ENCODE data around the gene C2. TPM values are rescaled to one million over a fixed set of nuclear protein-coding genes. Genes with fewer than 3 reads are reported as not detected.

The C2 gene
- total RNA-seq, 1 donor from 2014 or later, result 282 TPM

DNA sequence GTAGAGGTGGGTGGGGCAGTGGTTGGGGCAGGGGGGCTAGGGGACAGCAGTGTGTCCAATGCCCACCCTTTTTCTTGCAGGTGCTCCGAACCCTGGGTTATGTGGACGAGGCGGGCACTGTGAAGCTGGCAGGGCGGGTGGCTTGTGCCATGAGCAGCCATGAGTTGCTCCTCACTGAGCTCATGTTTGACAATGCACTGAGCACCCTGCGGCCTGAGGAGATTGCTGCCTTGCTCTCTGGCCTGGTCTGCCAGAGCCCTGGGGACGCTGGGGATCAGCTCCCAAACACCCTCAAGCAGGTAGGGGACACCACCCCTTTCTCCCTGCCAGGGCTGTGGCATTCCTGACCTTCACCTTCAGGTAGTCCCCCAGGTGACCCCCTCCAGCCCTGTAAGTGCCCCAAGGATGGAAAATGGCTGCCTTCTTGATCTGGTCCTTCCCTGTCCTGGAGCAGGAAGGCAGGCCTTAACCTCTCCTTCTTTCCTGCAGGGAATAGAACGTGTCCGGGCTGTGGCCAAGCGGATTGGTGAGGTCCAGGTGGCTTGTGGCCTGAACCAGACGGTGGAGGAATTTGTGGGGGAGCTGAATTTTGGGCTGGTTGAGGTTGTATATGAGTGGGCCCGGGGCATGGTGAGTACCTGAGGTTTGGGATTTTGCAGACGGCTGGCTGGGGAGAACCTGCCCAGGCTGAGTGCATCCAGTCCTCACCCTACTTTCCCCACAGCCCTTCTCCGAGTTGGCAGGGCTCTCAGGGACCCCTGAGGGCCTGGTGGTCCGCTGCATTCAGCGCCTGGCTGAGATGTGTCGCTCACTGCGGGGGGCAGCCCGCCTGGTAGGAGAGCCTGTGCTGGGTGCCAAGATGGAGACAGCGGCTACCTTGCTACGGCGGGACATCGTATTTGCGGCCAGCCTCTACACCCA, 41.5 kb downstream of the C2 start:
- Histone ChIP-seq H3K36me3 (peaks cover 58% of the 10 kb centered on the region), H3K4me3 (no peak overlapping the region), H3K4me1 (peaks cover 20% of the 10 kb centered on the region), H3K27ac (no peak overlapping the region), H3K9me3 (no peaks in the 10 kb centered on the region), H3K27me3 (no peaks in the 10 kb centered on the region)
- TF ChIP-seq, protein P1, sequence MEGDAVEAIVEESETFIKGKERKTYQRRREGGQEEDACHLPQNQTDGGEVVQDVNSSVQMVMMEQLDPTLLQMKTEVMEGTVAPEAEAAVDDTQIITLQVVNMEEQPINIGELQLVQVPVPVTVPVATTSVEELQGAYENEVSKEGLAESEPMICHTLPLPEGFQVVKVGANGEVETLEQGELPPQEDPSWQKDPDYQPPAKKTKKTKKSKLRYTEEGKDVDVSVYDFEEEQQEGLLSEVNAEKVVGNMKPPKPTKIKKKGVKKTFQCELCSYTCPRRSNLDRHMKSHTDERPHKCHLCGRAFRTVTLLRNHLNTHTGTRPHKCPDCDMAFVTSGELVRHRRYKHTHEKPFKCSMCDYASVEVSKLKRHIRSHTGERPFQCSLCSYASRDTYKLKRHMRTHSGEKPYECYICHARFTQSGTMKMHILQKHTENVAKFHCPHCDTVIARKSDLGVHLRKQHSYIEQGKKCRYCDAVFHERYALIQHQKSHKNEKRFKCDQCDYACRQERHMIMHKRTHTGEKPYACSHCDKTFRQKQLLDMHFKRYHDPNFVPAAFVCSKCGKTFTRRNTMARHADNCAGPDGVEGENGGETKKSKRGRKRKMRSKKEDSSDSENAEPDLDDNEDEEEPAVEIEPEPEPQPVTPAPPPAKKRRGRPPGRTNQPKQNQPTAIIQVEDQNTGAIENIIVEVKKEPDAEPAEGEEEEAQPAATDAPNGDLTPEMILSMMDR (IDR thresholded peaks at IDR 0.05), result no peak
- intact Hi-C loops (cut with DNase I), result no loop called here
- ATAC-seq (no peak), DNase-seq (no peak)

DNA sequence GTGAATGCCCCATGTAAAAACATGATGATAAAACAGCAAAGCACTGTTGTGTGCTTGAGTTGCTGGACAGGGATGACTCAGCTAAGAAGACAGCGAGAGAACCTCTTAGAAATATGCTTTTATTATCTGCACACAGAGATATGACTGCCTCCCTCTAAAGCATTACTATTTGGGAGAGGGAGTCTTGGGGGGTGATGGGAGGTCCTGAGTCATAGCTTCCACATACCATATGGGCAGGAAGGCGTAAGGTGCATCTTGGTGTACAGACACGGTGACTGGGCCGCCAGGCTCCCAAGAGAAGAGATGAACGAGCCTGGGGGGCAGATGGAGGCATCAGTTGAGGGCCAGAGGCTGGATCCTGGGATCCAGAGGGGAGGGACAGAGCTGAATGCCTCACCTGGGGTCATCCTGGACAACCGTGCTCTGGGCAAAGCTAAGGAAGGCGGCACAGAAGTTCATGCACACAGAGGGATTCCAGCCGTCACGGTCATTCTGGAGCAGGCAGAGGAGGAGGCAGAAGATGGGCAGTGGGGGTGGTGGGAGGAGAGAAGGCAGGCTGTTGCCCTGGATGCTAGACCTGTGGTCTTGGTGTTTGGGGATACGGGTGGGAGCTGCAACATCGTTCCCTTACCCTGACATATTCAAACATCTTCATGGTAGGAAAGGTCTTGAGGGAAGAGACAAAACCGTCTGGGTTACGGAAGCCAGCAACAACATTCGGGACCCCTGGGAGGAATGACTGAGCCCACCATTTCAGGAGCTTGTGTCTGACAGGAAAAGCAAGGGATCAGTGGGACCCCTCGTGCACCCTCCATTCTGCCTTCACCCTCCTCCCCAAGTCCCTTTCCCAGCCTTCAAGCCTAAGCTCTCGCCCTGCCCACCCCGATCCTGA, 42.4 kb downstream of the C2 start:
- ATAC-seq (no peak), DNase-seq (no peak)
- TF ChIP-seq, protein P1 (IDR thresholded peaks at IDR 0.05), result no peak
- Histone ChIP-seq H3K27me3 (no peaks in the 10 kb centered on the region), H3K9me3 (no peaks in the 10 kb centered on the region), H3K27ac (no peak overlapping the region), H3K4me3 (no peak overlapping the region), H3K36me3 (peaks cover 50% of the 10 kb centered on the region), H3K4me1 (peaks cover 20% of the 10 kb centered on the region)
- intact Hi-C loops (cut with DNase I), result no loop called here

DNA sequence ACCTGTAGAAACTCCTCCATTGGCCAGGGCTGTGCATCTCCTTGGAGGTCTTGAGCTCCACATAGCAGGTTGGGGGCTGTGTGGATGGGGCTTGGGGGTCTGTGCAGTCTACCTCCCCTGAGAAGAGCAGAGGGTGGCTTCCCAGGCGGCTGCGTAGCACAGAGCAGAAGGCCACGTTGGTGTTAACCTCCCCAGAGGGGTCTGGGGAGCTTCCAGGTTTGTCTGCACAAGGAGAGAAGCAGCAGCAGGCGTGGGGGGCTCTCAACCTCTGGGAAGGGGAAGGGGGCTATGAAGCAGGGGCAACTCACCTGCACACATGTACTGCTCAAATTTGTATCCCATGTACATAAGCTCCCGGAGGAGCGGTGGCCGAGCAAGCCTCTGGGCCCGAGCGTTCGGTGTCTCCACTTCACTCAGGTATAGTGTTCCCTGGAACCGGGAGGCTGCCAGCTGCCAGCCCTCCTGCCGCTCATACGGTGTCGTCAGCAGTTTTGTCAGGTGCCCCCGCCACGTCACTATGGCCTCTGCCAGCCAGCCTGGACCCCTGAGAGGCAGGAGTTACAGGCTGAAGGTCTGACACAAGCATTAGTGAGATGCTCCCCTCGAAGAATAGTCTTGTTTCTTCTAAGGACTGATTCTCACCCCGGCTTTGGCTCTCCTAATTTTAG, 43.2 kb downstream of the C2 start:
- intact Hi-C loops (cut with DNase I), result no loop called here
- peak overlapping the region; percentile 99 for H3K27ac ChIP-seq
- TF ChIP-seq, protein P1 (IDR thresholded peaks at IDR 0.05), result no peak
- H3K36me3 ChIP-seq, result peaks cover 43% of the 10 kb centered on the region
- no peaks in the 10 kb centered on the region for H3K27me3 ChIP-seq
- ATAC-seq (no peak), DNase-seq (no peak)
- peak overlapping the region; percentile 84 for H3K4me3 ChIP-seq
- H3K9me3 ChIP-seq, result no peaks in the 10 kb centered on the region
- H3K4me1 ChIP-seq, result peaks cover 20% of the 10 kb centered on the region

DNA sequence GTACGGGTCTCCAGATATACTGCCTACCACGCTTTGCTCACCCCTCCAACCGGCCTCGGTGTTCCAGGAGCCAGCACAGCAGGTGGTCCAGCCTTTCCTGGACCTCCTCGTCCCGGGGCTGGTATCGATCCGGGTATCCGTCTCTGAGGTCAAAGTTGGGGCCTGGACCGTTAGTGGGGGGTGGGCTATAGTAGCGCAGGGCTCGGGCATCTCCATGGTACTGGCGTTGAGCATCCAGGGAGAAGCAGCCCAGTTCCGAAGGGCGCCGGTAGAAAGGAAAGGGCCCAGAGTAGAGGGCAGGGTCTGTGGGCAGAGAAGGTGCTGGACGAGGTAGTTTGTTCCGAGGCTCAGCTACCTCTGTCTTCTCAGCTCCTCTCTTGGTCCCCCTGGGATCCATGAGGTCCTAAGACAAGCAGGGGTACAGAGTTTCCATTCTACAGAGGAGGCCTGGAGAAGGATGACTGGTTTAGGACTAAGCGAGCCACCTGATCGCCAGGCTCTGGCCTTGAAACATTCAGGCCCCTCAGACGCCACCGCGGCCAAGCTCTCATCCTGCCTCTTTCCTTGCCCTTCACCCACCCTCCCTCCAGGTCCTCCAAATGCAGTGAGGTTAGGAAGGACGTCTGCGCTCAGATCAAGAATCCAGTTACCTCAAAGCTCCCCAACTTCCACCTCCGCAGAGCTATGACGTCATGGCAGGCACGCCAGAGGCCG, 43.9 kb downstream of the C2 start:
- peaks cover 36% of the 10 kb centered on the region for H3K36me3 ChIP-seq
- ATAC-seq (no peak), DNase-seq (no peak)

More for the DNA sequence above, 43.9 kb downstream of the C2 start:
- TF ChIP-seq, protein P1 (IDR thresholded peaks at IDR 0.05), result no peak
- intact Hi-C loops (cut with DNase I), result no loop called here
- Histone ChIP-seq H3K27me3 (no peaks in the 10 kb centered on the region), H3K27ac (peak overlapping the region; percentile 99), H3K4me1 (peaks cover 20% of the 10 kb centered on the region), H3K4me3 (peak overlapping the region; percentile 84), H3K9me3 (no peaks in the 10 kb centered on the region)
